Measurements from ENCODE around the gene ECE1. TPM values are rescaled to one million over a fixed set of nuclear protein-coding genes. Genes with fewer than 3 reads are reported as not detected.
A peak's percentile ranks its signal among the peaks of the same experiment; 100 is the strongest.

Gene ECE1
- total RNA-seq, 1 donor from 2014 or later = 15.2 TPM

GRCh38 chr1:21270086-21270689 is 20.1 kb downstream of the ECE1 start:
- Histone ChIP-seq H3K79me2 (ENCODE audit: low read depth) (no peaks in the 10 kb centered on the region), H3K27ac (no peak overlapping the region), H3K36me3 (no peaks in the 10 kb centered on the region), H3K9me3 (ENCODE audit: low read depth) (no peaks in the 10 kb centered on the region), H3K4me2 (no peak overlapping the region), H3K27me3 (peaks cover 42% of the 10 kb centered on the region), H4K20me1 (ENCODE audit: low read depth) (peaks cover 45% of the 10 kb centered on the region), H3K4me3 (no peak overlapping the region), H2AFZ (replicated peaks) (no peak overlapping the region), H3K9ac (no peak overlapping the region), H3K4me1 (no peaks in the 10 kb centered on the region), H3F3A (ENCODE audit: low read depth) (no peaks in the 10 kb centered on the region)
- peak; percentile 87 for DNase-seq (ENCODE audit: low spot score)
- Mint-ChIP-seq H3K27me3 (ENCODE audit: insufficient read depth, low read depth) (peaks cover 2% of the 10 kb centered on the region), H3K36me3 (peaks cover 33% of the 10 kb centered on the region), H3K4me1 (peaks cover 9% of the 10 kb centered on the region), H3K4me3 (no peak overlapping the region), H3K9me3 (no peaks in the 10 kb centered on the region), H3K27ac (no peak overlapping the region)
- TF ChIP-seq CTCF (IDR thresholded peaks at IDR 0.05) (peak; percentile 98), EZH2 (IDR thresholded peaks at IDR 0.05) (no peak)

- Histone ChIP-seq H4K20me1 (ENCODE audit: low read depth) (peaks cover 39% of the 10 kb centered on the region), H3F3A (ENCODE audit: low read depth) (no peaks in the 10 kb centered on the region), H3K27ac (no peak overlapping the region), H3K79me2 (ENCODE audit: low read depth) (no peaks in the 10 kb centered on the region), H3K9me3 (ENCODE audit: low read depth) (no peaks in the 10 kb centered on the region), H3K4me1 (no peaks in the 10 kb centered on the region), H3K4me3 (no peak overlapping the region), H3K36me3 (no peaks in the 10 kb centered on the region), H3K9ac (no peak overlapping the region), H2AFZ (replicated peaks) (no peak overlapping the region), H3K4me2 (no peak overlapping the region), H3K27me3 (peaks cover 36% of the 10 kb centered on the region)
- DNase-seq (ENCODE audit: low spot score) = no peak
- TF ChIP-seq CTCF (IDR thresholded peaks at IDR 0.05) = no peak
- TF ChIP-seq EZH2phosphoT487 (IDR thresholded peaks at IDR 0.05) = no peak
- no peak for TF ChIP-seq EZH2 (IDR thresholded peaks at IDR 0.05)
- peaks cover 7% of the 10 kb centered on the region for H3K4me1 Mint-ChIP-seq
- peaks cover 30% of the 10 kb centered on the region for H3K36me3 Mint-ChIP-seq
- H3K27me3 Mint-ChIP-seq (ENCODE audit: insufficient read depth, low read depth) = peaks cover 2% of the 10 kb centered on the region
- no peaks in the 10 kb centered on the region for H3K9me3 Mint-ChIP-seq
- H3K4me3 Mint-ChIP-seq = no peak overlapping the region
- H3K27ac Mint-ChIP-seq = no peak overlapping the region
These were observed 20.7 kb downstream of the ECE1 start for GRCh38 chr1:21269461-21270085.

- Histone ChIP-seq H3K27me3 (peaks cover 26% of the 10 kb centered on the region), H3K27ac (no peak overlapping the region), H3K9ac (no peak overlapping the region), H3K9me3 (ENCODE audit: low read depth) (no peaks in the 10 kb centered on the region), H3K36me3 (no peaks in the 10 kb centered on the region), H4K20me1 (ENCODE audit: low read depth) (peaks cover 29% of the 10 kb centered on the region), H3K79me2 (ENCODE audit: low read depth) (no peaks in the 10 kb centered on the region), H3K4me3 (no peak overlapping the region), H3K4me2 (no peak overlapping the region), H2AFZ (replicated peaks) (no peak overlapping the region), H3F3A (ENCODE audit: low read depth) (no peaks in the 10 kb centered on the region), H3K4me1 (no peaks in the 10 kb centered on the region)
- no peaks in the 10 kb centered on the region for H3K9me3 Mint-ChIP-seq
- DNase-seq (ENCODE audit: low spot score) = no peak
- TF ChIP-seq EZH2phosphoT487 (IDR thresholded peaks at IDR 0.05) (no peak), EZH2 (IDR thresholded peaks at IDR 0.05) (no peak), CTCF (IDR thresholded peaks at IDR 0.05) (no peak)
- H3K4me1 Mint-ChIP-seq = peaks cover 4% of the 10 kb centered on the region
- no peak overlapping the region for H3K27ac Mint-ChIP-seq
- H3K36me3 Mint-ChIP-seq = peaks cover 30% of the 10 kb centered on the region
- H3K27me3 Mint-ChIP-seq (ENCODE audit: insufficient read depth, low read depth) = peaks cover 2% of the 10 kb centered on the region
- H3K4me3 Mint-ChIP-seq = no peak overlapping the region
These were observed 21.7 kb downstream of the ECE1 start for GRCh38 chr1:21268281-21269239.
